ENCODE measurements around the gene RAMP1. TPM values are rescaled to one million over a fixed set of nuclear protein-coding genes. Genes with fewer than 3 reads are reported as not detected.

The RAMP1 gene
- total and polyA plus RNA-seq, 9 of the 15 experiments (the other 6 are each of a cell fraction or from before 2014, with no cell fraction given), result 0.72 to 0.77 TPM; not detected in 7

DNA sequence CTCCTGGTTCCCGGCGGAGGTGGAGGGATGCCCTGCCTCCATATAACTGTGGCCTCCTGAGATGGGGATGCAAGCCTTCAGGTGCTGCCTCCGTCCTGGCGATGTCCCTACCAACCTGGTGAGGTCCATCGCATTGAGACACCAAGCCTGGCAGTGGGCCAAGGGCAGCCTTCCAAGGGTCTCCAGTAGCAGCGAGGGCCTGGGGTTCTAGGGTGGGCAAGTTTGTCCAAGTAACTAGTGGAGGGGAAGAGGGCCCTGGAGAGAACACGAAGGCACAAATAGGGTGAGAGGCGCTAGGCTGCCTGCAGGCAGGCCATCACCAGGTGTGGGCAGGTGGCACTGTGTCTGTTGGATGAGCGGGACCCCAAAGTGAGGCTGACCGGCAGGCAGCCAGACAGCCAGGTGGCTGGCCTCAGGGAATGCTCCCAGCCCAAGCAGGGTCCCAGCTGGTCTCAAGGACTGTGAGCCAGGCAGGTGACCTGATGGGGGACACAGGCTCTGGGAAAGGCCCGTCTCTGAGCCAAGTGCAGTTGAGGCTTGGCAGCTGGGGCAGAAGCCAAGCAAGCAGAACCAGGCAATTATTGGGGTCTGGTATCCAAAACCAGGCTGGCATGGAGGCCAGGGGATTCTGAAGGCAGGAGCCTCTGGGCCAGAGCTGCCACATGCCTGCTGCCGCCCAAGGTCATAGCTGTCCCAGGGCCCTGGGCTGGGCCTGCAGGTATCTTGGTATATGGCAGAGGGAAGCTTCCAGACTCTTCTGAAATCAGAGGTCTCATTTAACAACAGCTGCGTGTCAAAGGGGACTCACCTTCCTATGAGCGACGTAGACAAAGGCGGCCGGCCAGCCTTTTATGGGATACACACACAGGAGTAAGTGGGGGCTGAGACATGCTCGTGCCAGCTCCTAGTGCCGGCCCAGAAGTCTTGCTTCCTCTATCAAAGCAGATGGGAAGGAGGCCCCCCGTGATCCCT is 23.4 kb downstream of the RAMP1 start:
- Histone ChIP-seq H3K4me3 (no peak overlapping the region), H3K27me3 (ENCODE audit: control insufficient read depth in 2 of 2, insufficient read depth in 2 of 2, low read length in 2 of 2) (peaks cover 0 to 26% of the 10 kb centered on the region in 2 experiments; a peak in 2 of 5 replicates), H4K20me1 (replicated peaks; ENCODE audit: control insufficient read depth, insufficient read depth, low read length) (no peaks in the 10 kb centered on the region), H3K27ac (ENCODE audit: extremely low read depth, low read depth, low read length) (no peak overlapping the region), H2AFZ (ENCODE audit: low read depth, low read length) (no peak overlapping the region), H3K36me3 (ENCODE audit: control insufficient read depth, insufficient read depth, low read length) (no peaks in the 10 kb centered on the region), H3K79me2 (ENCODE audit: control insufficient read depth, insufficient read depth, low read length) (no peaks in the 10 kb centered on the region), H3K9me3 (replicated peaks; ENCODE audit: control insufficient read depth, insufficient read depth, low read depth, low read length) (no peaks in the 10 kb centered on the region), H3K9ac (ENCODE audit: insufficient read depth in 1 of 2, low read depth in 2 of 2, low read length in 2 of 2) (no peak overlapping the region), H3K4me2 (ENCODE audit: insufficient read depth, low read length) (no peak overlapping the region), H3K9me1 (ENCODE audit: control insufficient read depth, insufficient read depth, low read length) (no peaks in the 10 kb centered on the region), H3K4me1 (replicated peaks in 1 of 2; ENCODE audit: control insufficient read depth in 2 of 2, insufficient read depth in 2 of 2, low read length in 2 of 2) (peaks cover 0 to 6% of the 10 kb centered on the region in 2 experiments; a peak in 2 of 5 replicates)
- in situ Hi-C loops (cut with MboI), result no loop called here
- TF ChIP-seq, protein P1, sequence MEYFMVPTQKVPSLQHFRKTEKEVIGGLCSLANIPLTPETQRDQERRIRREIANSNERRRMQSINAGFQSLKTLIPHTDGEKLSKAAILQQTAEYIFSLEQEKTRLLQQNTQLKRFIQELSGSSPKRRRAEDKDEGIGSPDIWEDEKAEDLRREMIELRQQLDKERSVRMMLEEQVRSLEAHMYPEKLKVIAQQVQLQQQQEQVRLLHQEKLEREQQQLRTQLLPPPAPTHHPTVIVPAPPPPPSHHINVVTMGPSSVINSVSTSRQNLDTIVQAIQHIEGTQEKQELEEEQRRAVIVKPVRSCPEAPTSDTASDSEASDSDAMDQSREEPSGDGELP (CRISPR knock-in tag; IDR thresholded peaks at IDR 0.05; ENCODE audit: borderline replicate concordance), result no peak
- TF ChIP-seq HMG20A (CRISPR knock-in tag; conservative IDR thresholded peaks at IDR 0.05) (no peak), NFIC (IDR thresholded peaks at IDR 0.05) (peak; percentile 50)
- ChIA-PET CTCF (ENCODE audit: low intra/inter-chr PET ratio) (no interaction called here), POLR2A (interaction anchor here (0.5 to 0.9 kb wide), 2 partner anchors 20 to 584 kb away, joined by 3 read pairs; no protein-coding TSS in a partner anchor)
- no peak for ATAC-seq
- intact Hi-C loops (cut with micrococcal nuclease), result no loop called here
- no peak for FAIRE-seq
- no peak for DNase-seq (ENCODE audit: extremely low read depth in 1 of 4, low spot score in 3 of 4)
- WGBS (ENCODE audit: insufficient coverage, low coverage, missing lambda C conversion rate), result 34% methylated on average over 14 of the region's 20 CpGs
- BruUV-seq (replicated peaks), result no TSS peak
